K562 (cell line): ENCODE data around the gene NDFIP1. TPM values are rescaled to one million over a fixed set of nuclear protein-coding genes. Genes with fewer than 3 reads are reported as not detected.

Experiments
- CREB5 ChIP-seq: fragments of 250-450 bp; sonication (Bioruptor Pico); IDR thresholded peaks from 2 replicates; pipeline ENCODE4 v1.5.0; 2020; ENCODE audit warnings: mild to moderate bottlenecking
- KLF16 ChIP-seq: IDR thresholded peaks from 2 replicates; pipeline ENCODE4 v1.6.1; 2016; ENCODE audit warnings: antibody characterized with exemption
- MITF ChIP-seq: IDR thresholded peaks from 2 replicates; pipeline ENCODE4 v1.6.1; 2014; ENCODE audit warnings: antibody characterized with exemption
- MYNN ChIP-seq, 2 experiments: sonication (generic); formaldehyde crosslinking in 1 of 2; IDR thresholded peaks; 2 replicates each; pipeline versions ENCODE4 v1.5.0 to v1.6.1; 2016 to 2020; ENCODE audit warnings: antibody characterized with exemption in 1 of 2, missing genetic modification reagents in 1 of 2
- NFE2L1 ChIP-seq: fragments of 450-650 bp; IDR thresholded peaks from 2 replicates; pipeline ENCODE4 v1.6.1; 2016; ENCODE audit warnings: missing genetic modification characterization, low read depth, mild to moderate bottlenecking, missing compliant biosample characterization, moderate library complexity, borderline replicate concordance
- PHF20 ChIP-seq: fragments of 450-650 bp; IDR thresholded peaks from 2 replicates; pipeline ENCODE4 v1.6.1; 2018; ENCODE audit not compliant: partially characterized antibody
- RB1 ChIP-seq: fragments of 450-650 bp; IDR thresholded peaks from 2 replicates; pipeline ENCODE4 v1.6.1; 2017; ENCODE audit warnings: low read depth, mild to moderate bottlenecking
- RBFOX2 ChIP-seq: fragments of 200-400 bp; formaldehyde crosslinking; IDR thresholded peaks from 2 replicates; pipeline ENCODE4 v1.6.1; 2017; ENCODE audit warnings: low read depth, mild to moderate bottlenecking, low read length, moderate library complexity
- TRIM24 ChIP-seq, 2 experiments: fragments of 450-650 bp; IDR thresholded peaks; 2 replicates each; pipeline ENCODE4 v1.6.1; 2016
- ZBTB7A ChIP-seq: IDR thresholded peaks from 2 replicates; pipeline ENCODE4 v1.6.1; 2011; ENCODE audit warnings: low read depth, mild to moderate bottlenecking, low read length, moderate library complexity, borderline replicate concordance; ENCODE audit not compliant: control insufficient read depth
- ZC3H11A ChIP-seq: IDR thresholded peaks from 2 replicates; pipeline ENCODE4 v1.6.1; 2012; ENCODE audit warnings: low read depth, low read length, improper control_type of control experiment
- ZC3H8 ChIP-seq: fragments of 450-650 bp; IDR thresholded peaks from 2 replicates; pipeline ENCODE4 v1.6.1; 2017
- ZNF133 ChIP-seq: fragments of 250-450 bp; sonication (Bioruptor Pico); IDR thresholded peaks from 2 replicates; pipeline ENCODE4 v1.4.0; 2020; ENCODE audit warnings: mild to moderate bottlenecking
- ZNF224 ChIP-seq: sonication (generic); formaldehyde crosslinking; IDR thresholded peaks from 2 replicates; pipeline ENCODE4 v1.8.0; 2022; ENCODE audit warnings: mild to moderate bottlenecking, missing genetic modification reagents
- ZNF395 ChIP-seq: fragments of 200-800 bp; sonication (Bioruptor generic); IDR thresholded peaks from 2 replicates; pipeline ENCODE4 v1.6.1; 2017; ENCODE audit warnings: missing genetic modification characterization, missing compliant biosample characterization
- ZNF655 ChIP-seq: fragments of 250-450 bp; sonication (Bioruptor Pico); IDR thresholded peaks from 2 replicates; pipeline ENCODE4 v1.5.0; 2021
- polyA plus RNA-seq, 8 experiments: library from polyadenylated mRNA; depleted of rRNA in 4 of 8; stranded (reverse) in 5 of 8; unstranded in 3 of 8; fragments of >200 nt; fragmentation: Nextera tagmentation in 2 of 8; fragmentation: Illumina TruSeq in 1 of 8; extraction: Ambion mirVana in 2 of 8; extraction: Trizol in 1 of 8; gene quantifications; 2 replicates each; pipeline versions ENCODE4 v1.2.1 to v1.2.3, GENCODE V29; 2011 to 2014; ENCODE audit warnings: inconsistent platforms in 1 of 8, missing spikeins in 1 of 8
- total RNA-seq, 7 experiments: library from RNA; depleted of rRNA in 6 of 7; stranded (reverse); fragments of >200 nt in 6 of 7; fragmentation: Illumina TruSeq in 2 of 7; extraction: Trizol in 2 of 7; gene quantifications; 2 replicates each; pipeline versions ENCODE4 v1.2.1 to v1.2.3, GENCODE V29; 2011 to 2021; ENCODE audit warnings: low replicate concordance in 1 of 7
- TF ChIP-seq, protein P1 (sequence below): fragments of 250-450 bp; sonication (Bioruptor Pico); IDR thresholded peaks from 2 replicates; pipeline ENCODE4 v1.4.0; 2020
- TF ChIP-seq, protein P2 (sequence below): sonication (generic); formaldehyde crosslinking; IDR thresholded peaks from 2 replicates; pipeline ENCODE4 v1.8.0; 2022; ENCODE audit warnings: mild to moderate bottlenecking, missing genetic modification reagents

NDFIP1 gene
- total and polyA plus RNA-seq, 9 of the 15 experiments (the other 6 are each of a cell fraction or from before 2014, with no cell fraction given) = 5.3 to 37.5 (median 31.9) TPM

DNA sequence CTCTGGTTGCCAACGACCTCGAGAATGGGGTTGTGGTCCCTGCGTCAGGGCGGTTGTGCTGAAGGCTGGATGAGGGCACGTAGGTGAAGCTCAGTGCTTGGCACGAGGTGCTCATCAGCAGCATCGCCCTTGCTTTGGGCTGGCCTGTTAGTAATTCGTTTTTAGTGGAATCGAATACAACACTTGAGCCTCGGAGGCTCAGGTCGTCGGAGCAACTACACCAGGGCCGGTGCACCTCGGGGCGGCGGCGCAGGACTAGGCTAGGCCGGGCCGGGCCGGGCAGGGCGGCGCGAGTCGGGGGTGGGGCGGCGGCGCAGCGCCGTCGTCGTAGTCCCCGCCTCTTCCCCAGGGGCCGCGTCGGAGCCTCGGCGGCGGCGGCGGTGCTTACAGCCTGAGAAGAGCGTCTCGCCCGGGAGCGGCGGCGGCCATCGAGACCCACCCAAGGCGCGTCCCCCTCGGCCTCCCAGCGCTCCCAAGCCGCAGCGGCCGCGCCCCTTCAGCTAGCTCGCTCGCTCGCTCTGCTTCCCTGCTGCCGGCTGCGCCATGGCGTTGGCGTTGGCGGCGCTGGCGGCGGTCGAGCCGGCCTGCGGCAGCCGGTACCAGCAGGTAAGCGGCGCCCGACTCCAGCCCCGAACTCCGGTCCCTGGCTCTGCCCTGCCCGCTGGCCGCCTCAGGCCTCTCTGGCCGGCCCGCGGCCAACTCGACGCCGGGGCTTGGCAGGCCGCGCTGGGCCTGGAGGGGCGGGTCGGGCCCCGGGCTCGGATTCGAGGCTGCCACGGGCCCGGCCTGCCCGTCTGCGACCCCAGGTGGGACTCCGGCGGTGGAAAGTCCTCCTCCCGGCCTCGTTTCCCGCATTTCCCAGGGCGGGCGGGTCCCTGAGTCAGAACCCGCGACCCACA is at the start of gene NDFIP1 (continued):
- TF ChIP-seq, protein P1, sequence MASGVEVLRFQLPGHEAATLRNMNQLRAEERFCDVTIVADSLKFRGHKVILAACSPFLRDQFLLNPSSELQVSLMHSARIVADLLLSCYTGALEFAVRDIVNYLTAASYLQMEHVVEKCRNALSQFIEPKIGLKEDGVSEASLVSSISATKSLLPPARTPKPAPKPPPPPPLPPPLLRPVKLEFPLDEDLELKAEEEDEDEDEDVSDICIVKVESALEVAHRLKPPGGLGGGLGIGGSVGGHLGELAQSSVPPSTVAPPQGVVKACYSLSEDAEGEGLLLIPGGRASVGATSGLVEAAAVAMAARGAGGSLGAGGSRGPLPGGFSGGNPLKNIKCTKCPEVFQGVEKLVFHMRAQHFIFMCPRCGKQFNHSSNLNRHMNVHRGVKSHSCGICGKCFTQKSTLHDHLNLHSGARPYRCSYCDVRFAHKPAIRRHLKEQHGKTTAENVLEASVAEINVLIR (CRISPR knock-in tag) = no peak
- TF ChIP-seq ZNF395 (CRISPR knock-in tag) = peak; percentile 69
- peak; percentile 93 for TF ChIP-seq RBFOX2
- TF ChIP-seq NFE2L1 (tag) = no peak
- TF ChIP-seq ZC3H11A = no peak
- TF ChIP-seq ZNF133 = no peak
- no peak for TF ChIP-seq ZNF655
- no peak for TF ChIP-seq TRIM24 (IDR thresholded peaks at IDR 0.05)
- no peak for TF ChIP-seq MITF
- no peak for TF ChIP-seq ZC3H8
- TF ChIP-seq CREB5 (CRISPR knock-in tag) = no peak
- no peak for TF ChIP-seq MYNN (IDR thresholded peaks at IDR 0.05)
- TF ChIP-seq MYNN (CRISPR knock-in tag; IDR thresholded peaks at IDR 0.05) = no peak
- TF ChIP-seq RB1 = peak; percentile 73
- no peak for TF ChIP-seq ZBTB7A
- TF ChIP-seq KLF16 = no peak; the same call in 1 of the 2 replicates
- TF ChIP-seq, protein P2, sequence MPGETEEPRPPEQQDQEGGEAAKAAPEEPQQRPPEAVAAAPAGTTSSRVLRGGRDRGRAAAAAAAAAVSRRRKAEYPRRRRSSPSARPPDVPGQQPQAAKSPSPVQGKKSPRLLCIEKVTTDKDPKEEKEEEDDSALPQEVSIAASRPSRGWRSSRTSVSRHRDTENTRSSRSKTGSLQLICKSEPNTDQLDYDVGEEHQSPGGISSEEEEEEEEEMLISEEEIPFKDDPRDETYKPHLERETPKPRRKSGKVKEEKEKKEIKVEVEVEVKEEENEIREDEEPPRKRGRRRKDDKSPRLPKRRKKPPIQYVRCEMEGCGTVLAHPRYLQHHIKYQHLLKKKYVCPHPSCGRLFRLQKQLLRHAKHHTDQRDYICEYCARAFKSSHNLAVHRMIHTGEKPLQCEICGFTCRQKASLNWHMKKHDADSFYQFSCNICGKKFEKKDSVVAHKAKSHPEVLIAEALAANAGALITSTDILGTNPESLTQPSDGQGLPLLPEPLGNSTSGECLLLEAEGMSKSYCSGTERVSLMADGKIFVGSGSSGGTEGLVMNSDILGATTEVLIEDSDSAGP = no peak
- no peak for TF ChIP-seq ZNF224 (CRISPR knock-in tag)
- no peak for TF ChIP-seq PHF20
